ENCODE measurements around the gene PIAS2. TPM values are rescaled to one million over a fixed set of nuclear protein-coding genes. Genes with fewer than 3 reads are reported as not detected.

Gene PIAS2
- total RNA-seq, 6 experiments from 2014 or later: 8.3 to 21.8 (median 13.3) TPM

- intact Hi-C loops (cut with DNase I): no loop called here
These were observed 57.5 kb downstream of the PIAS2 start for GRCh38 chr18:46859855-46860254.

DNA sequence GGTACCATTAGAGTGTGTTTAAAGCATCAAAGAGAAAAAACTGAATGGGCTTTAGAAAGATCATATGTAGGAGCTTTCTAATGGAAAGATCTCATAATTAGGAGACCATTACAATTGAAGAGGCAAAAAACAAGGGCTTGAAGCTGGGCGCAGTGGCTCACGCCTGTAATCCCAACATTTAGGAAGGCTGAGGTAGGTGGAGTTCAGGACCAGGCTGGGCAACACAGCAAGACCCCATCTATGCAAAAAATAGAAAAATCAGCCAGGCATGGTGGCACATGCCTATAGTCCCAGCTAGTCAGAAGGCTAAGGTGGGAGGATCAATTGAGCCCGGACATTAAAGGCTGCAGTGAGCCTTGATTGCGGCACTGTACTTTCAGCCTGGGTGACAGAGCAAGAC is 59.0 kb downstream of the PIAS2 start:
- WGBS (ENCODE audit: insufficient coverage, low coverage, low lambda C conversion rate, missing lambda C conversion rate): 98% methylated on average over 4 of the region's 4 CpGs

More at GRCh38 chr18:46859855-46860254, 57.5 kb downstream of the PIAS2 start:
- 83% methylated on average over 2 of the region's 2 CpGs for WGBS (ENCODE audit: insufficient coverage, low coverage, low lambda C conversion rate, missing lambda C conversion rate)
- no peak for TF ChIP-seq CTCF (IDR thresholded peaks at IDR 0.05)
- DNase-seq (no peak), ATAC-seq (no peak)
- no peaks in the 10 kb centered on the region for H3K36me3 ChIP-seq
- no peaks in the 10 kb centered on the region for H3K27me3 ChIP-seq
- H3K4me1 ChIP-seq: no peaks in the 10 kb centered on the region
- H3K27ac ChIP-seq: no peak overlapping the region
- H3K4me3 ChIP-seq: no peak overlapping the region
- no peaks in the 10 kb centered on the region for H3K9me3 ChIP-seq

DNA sequence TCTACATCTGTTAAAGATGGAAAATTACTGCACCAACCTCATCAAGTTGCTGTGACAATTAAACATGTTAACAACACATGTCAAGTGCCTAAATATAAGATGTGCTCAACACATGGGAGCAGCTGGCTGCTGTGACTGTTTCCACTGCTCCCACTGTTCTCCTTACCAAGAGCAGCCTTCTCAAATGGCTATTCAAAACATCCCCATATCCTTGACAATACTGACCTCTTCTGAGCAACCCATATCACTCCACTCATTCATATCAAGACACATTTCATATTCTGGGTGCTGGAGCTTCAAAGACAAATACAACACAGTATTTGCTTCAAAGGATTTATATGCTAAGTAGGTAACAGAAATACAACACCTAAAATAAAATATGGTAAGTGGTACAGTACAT is 60.3 kb downstream of the PIAS2 start:
- Histone ChIP-seq H3K9me3 (no peaks in the 10 kb centered on the region), H3K27me3 (no peaks in the 10 kb centered on the region), H3K4me1 (no peaks in the 10 kb centered on the region), H3K27ac (no peak overlapping the region), H3K4me3 (no peak overlapping the region), H3K36me3 (no peaks in the 10 kb centered on the region)
- DNase-seq (no peak), ATAC-seq (no peak)
- intact Hi-C loops (cut with DNase I): no loop called here
- no peak for TF ChIP-seq CTCF (IDR thresholded peaks at IDR 0.05)
- no peak for TF ChIP-seq POLR2A (IDR thresholded peaks at IDR 0.05)

More for the DNA sequence above, 59.0 kb downstream of the PIAS2 start:
- no peaks in the 10 kb centered on the region for H3K27me3 ChIP-seq
- no peak overlapping the region for H3K27ac ChIP-seq
- H3K4me3 ChIP-seq: no peak overlapping the region
- intact Hi-C loops (cut with DNase I): no loop called here
- no peak for DNase-seq
- H3K4me1 ChIP-seq: no peaks in the 10 kb centered on the region
- H3K36me3 ChIP-seq: no peaks in the 10 kb centered on the region
- no peak for ATAC-seq
- TF ChIP-seq CTCF (IDR thresholded peaks at IDR 0.05): no peak
- no peak for TF ChIP-seq POLR2A (IDR thresholded peaks at IDR 0.05)
- no peaks in the 10 kb centered on the region for H3K9me3 ChIP-seq

DNA sequence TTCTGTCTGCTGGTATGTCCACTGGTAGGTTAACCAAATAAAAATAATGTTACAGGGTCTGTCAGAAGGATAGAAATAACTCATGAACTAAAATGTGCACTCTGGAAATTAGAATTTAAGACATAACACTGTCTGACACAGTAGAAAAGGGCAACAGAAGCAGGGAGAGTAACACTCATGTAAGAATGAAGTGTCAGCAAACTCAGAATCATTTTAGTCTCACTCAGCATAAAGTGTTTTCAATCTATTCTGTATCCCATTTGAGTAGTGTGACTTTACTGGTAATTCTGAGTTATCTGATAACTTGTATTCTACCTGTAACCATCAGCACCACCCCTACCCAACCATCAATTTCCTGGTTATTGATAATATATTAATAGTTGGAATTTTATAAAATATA is 68.3 kb downstream of the PIAS2 start:
- intact Hi-C loops (cut with DNase I): no loop called here
- peak in 1 of 4 donors; percentile 27 for ATAC-seq
- H3K9me3 ChIP-seq: no peaks in the 10 kb centered on the region

More for the DNA sequence above, 68.3 kb downstream of the PIAS2 start:
- TF ChIP-seq CTCF (IDR thresholded peaks at IDR 0.05): no peak
- TF ChIP-seq POLR2A (IDR thresholded peaks at IDR 0.05): no peak
- no peak overlapping the region for H3K27ac ChIP-seq
- H3K36me3 ChIP-seq: no peaks in the 10 kb centered on the region
- no peak overlapping the region for H3K4me3 ChIP-seq
- no peaks in the 10 kb centered on the region for H3K4me1 ChIP-seq
- DNase-seq: no peak
- no peaks in the 10 kb centered on the region for H3K27me3 ChIP-seq
